GOT3 (cell line): Measurements from ENCODE around the gene HCAR3.
"Not testable (repeated sequence)": the region's sequence is repeated elsewhere in the genome, so short reads cannot be mapped to it uniquely, and the experiment has no call there.

Experiments
- DNase-seq: peaks from one replicate; lab custom pipeline; 2025; ENCODE audit warnings: mixed read lengths; lab: John Stamatoyannopoulos, UW

HCAR3 gene

GRCh38 chr12:122716658-122717057 is at the start of gene HCAR3:
HCAR3 (minus strand) TSS chr12:122716811; CDS start chr12:122716737, 74 bp downstream.
- not testable (repeated sequence) for DNase-seq

- DNase-seq = no peak
Observed at GRCh38 chr12:122757568-122757967, 41.0 kb upstream of the HCAR3 start.

GRCh38 chr12:122754790-122755189 is 38.2 kb upstream of the HCAR3 start:
- DNase-seq = no peak

- DNase-seq = no peak
Observed at GRCh38 chr12:122753319-122753650, 36.7 kb upstream of the HCAR3 start.

DNA sequence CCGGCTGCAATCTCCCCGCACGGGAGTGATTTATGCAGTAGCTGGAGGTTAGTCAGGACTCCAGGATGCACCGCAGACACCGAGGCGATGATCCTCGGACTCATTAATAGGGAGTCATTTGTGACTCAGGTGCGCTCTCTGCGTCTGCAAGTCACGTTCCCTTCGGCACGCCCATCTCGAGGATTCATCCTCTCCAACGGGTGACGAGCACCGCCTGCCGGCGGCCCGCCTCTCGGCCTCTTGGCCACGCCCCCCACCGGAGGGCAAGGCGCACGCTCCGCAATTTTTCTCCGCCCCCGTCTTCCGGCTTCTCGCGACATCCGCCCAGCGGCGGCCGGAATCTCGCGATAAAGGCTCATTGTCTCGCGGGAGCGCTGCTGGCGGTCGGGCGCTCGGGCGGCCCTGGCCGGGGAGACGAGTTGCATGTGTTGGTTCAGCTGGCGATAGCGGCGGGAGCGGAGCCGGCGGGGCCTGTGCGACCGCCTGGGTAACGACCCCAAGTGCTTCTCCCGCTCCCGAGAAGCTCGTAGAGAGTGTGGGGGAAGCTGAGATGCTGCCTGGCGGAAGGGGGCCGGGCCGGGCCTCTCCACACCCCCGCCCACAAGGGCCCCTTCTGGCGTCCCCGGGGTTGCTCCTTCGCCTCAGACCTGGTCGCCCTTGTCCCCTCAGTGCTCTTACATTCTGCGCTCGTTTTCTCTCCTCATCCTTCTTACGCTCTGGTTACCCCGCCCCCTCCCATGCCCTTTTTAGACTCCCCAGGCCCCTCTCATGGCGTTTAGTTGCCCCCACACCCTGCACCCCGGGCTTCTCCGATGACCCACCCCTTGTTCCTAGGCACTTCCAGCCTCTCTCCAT is 36.1 kb upstream of the HCAR3 start, which contains the start of gene DENR:
Gene DENR, plus strand, starts transcription at position 361 of the 855 bp plus-strand sequence. CDS start 878 bp downstream, outside the sequence.
- peak; percentile 97 for DNase-seq

- not testable (repeated sequence) for DNase-seq
Observed at GRCh38 chr12:122750781-122751515, 34.3 kb upstream of the HCAR3 start.

GRCh38 chr12:122749569-122750332 is 33.1 kb upstream of the HCAR3 start:
- no peak for DNase-seq

- no peak for DNase-seq
Observed at GRCh38 chr12:122747224-122748135, 30.9 kb upstream of the HCAR3 start.

GRCh38 chr12:122743895-122744525 is 27.4 kb upstream of the HCAR3 start:
- DNase-seq = no peak

GRCh38 chr12:122740351-122740750 is 23.7 kb upstream of the HCAR3 start:
- no peak for DNase-seq

- no peak for DNase-seq
Observed at GRCh38 chr12:122738571-122738970, 22.0 kb upstream of the HCAR3 start.

- DNase-seq = no peak
Observed at GRCh38 chr12:122732611-122733010, 16.0 kb upstream of the HCAR3 start.

DNA sequence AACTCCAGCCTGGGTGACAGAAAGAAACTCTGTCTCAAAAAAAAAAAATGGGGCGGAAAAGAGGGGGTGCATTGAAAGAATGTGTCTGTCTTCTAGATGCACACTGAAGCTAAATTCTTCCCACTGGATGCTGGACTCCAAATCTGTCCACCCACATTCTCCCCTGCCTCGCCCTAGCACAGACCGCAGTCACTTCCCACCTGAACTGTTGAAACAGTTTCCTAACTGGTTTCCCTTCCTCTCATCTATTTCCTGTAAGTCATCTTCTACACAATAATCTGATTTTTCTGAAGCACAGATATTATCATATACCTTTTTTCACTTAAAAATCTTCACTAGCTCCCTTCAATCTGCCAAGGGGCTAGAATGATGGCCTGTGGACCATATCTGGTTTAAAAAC is 15.6 kb upstream of the HCAR3 start:
- no peak for DNase-seq

DNA sequence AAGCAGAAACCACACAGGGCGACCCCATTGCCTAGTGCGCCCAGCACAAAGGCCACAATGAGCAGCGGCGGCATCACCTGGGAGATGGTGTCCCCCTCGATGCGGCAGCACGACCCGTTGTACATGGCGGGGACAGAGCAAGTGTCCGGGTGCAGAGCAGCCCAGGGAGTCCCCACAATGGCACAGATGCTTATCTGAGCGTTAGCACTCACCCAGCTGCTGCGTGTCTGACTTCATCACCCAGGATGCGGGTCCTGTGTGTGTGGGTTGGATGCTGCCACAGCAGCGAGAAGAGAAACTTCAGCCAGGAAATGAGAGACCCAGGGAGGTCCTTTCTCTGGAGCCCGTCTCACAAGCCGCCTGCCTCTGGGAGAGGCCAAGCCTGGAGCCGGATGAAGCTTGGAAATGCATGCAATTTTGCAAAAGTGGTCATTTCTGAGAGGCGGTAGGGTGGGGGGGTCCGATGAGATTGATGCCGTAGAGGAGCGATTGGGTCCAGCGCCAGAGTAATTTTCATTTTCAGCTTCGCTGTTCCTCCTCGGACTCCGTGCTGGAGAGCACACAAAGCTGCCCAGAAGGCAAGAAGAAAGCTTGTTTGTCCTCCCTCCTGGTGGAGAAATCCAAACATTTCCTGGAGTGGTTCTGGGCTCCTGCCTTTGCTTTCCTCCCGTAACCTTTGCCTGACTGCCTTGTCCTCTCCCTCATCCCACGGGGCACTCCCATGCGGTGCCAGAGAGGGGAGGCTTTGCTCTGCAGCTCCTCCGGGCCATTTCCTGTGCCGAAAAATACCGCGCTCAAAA is 13.8 kb upstream of the HCAR3 start, which contains the start of gene HCAR1:
Gene HCAR1, minus strand, starts transcription at position 630 of the 800 bp plus-strand sequence. Its CDS starts 505 bp downstream, at position 125.
- no peak for DNase-seq

DNA sequence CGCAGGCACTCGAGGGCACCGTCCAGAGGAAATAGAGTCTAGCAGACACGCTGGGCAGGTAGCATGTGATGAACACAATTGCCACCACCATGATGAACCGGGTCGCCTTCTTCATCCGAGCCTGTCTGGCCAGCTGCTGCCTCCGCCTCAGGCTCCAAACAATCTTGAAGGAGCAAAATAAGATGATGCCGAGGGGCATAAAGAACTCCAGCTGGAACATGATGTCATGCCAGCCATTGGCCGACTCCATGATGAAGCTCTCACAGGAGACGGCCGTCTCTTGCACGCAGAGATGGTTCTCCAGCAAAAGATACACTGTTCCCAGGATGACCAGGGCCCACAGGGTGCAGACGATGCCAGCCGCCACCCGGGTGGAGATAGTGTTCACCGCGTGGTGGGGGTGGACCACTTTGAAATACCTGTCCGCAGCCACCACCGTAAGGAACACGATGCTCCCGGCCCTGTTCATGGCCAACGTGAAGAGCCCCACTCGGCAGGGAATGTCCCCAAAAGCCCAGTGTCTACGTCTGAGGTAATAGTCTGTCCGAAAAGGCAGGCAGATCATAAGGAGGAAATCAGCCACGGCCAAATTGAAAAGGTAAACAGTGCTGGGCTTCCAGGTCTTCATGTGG is 13.1 kb upstream of the HCAR3 start:
- no peak for DNase-seq

DNA sequence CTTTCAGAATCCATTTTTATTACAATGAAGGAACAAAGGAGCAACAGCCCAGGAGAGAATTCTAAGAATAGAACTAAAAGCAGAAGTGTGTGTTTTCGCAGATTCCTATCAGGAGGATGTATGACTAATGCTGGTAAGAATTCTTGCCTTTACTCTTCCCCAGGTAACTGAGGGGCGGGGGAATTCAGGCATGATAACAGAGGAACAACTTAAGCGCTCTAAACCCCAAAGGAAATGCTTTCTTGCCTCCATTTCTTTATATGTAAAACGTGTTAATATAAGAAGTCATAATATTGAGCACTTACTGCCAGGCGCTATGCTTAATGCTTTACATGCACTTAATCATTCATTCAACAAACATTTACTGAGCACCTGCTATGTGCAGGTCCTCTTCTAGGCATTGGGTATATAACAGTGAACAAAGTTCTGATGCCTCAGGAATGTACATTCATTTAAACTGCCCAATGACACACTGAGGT is 9.5 kb upstream of the HCAR3 start:
- no peak for DNase-seq

GRCh38 chr12:122725452-122726079 is 9.0 kb upstream of the HCAR3 start:
- DNase-seq = no peak

DNA sequence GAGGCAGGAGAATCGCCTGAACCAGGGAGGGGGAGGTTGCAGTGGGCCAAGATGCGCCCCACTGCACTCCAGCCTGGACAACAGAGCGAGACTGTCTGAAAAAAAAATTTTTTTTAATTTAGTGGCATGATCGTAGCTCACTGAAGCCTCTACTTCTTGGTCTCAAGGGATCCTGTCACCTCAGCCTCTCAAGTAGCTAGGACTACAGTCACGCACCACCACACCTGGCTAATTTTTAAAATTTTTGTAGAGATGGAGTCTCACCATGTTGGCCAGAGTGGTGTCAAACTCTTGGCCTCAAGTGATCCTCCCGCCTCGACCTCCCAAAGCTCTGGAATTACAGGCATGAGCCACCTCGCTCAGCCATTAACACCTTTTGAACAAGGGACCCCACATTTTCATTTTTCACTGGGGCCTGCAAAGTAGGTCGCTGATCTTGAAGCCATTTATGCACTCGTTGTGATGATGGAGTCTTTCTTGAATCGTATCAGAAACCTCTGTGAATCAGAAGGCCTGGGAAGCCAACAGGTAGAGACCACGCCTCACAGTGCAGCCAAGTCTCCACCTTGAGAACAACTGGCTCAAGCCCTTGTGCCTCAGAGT is 8.1 kb upstream of the HCAR3 start:
- no peak for DNase-seq
